ENCODE results near the gene HACD2. TPM values are rescaled to one million over a fixed set of nuclear protein-coding genes. Genes with fewer than 3 reads are reported as not detected.

The HACD2 gene
- total RNA-seq, 1 donor from 2014 or later = 35.9 TPM

- Histone ChIP-seq H4K20me1 (ENCODE audit: low read depth) (no peaks in the 10 kb centered on the region), H3K36me3 (no peaks in the 10 kb centered on the region), H3K9ac (no peak overlapping the region), H3F3A (ENCODE audit: low read depth) (no peaks in the 10 kb centered on the region), H3K4me2 (no peak overlapping the region), H3K4me1 (no peaks in the 10 kb centered on the region), H3K4me3 (no peak overlapping the region), H3K9me3 (ENCODE audit: low read depth) (no peaks in the 10 kb centered on the region), H3K79me2 (ENCODE audit: low read depth) (no peaks in the 10 kb centered on the region), H3K27me3 (no peaks in the 10 kb centered on the region), H3K27ac (no peak overlapping the region), H2AFZ (replicated peaks) (no peak overlapping the region)
- Mint-ChIP-seq H3K4me1 (peaks cover 6% of the 10 kb centered on the region), H3K27me3 (ENCODE audit: insufficient read depth, low read depth) (no peaks in the 10 kb centered on the region), H3K9me3 (no peaks in the 10 kb centered on the region), H3K36me3 (no peaks in the 10 kb centered on the region), H3K4me3 (no peak overlapping the region), H3K27ac (no peak overlapping the region)
- no peak for DNase-seq (ENCODE audit: low spot score)
- TF ChIP-seq EZH2phosphoT487 (IDR thresholded peaks at IDR 0.05) (no peak), EZH2 (IDR thresholded peaks at IDR 0.05) (no peak), CTCF (IDR thresholded peaks at IDR 0.05) (no peak)
Measured at GRCh38 chr3:123536153-123536895, 48.5 kb downstream of the HACD2 start.

DNA sequence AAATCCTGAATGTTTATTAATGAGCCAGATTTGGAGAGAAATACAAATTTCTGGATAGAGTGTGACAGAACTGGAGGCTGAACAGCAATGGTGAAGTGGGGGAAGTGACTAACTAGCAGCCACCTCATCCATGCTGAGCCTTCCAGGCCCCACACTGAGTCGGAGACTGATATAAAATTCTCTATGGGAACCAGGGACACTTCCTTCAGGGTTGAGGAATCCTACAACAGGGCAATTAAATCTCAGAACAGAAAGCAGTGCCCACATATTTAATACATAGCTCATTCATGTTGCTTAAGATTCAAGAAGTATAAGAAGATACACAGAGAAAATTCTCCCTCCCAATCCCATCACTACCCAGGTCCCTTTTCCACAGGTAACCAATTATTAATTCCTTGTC lies 49.3 kb downstream of the HACD2 start:
- H3K4me1 Mint-ChIP-seq = peaks cover 6% of the 10 kb centered on the region
- H3K27me3 Mint-ChIP-seq (ENCODE audit: insufficient read depth, low read depth) = no peaks in the 10 kb centered on the region
- Histone ChIP-seq H3K9me3 (ENCODE audit: low read depth) (no peaks in the 10 kb centered on the region), H3F3A (ENCODE audit: low read depth) (no peaks in the 10 kb centered on the region), H3K9ac (no peak overlapping the region), H3K27me3 (no peaks in the 10 kb centered on the region), H3K4me3 (no peak overlapping the region), H3K4me2 (no peak overlapping the region), H2AFZ (replicated peaks) (no peak overlapping the region), H3K36me3 (no peaks in the 10 kb centered on the region), H3K4me1 (no peaks in the 10 kb centered on the region), H3K79me2 (ENCODE audit: low read depth) (no peaks in the 10 kb centered on the region), H3K27ac (no peak overlapping the region), H4K20me1 (ENCODE audit: low read depth) (no peaks in the 10 kb centered on the region)
- no peak overlapping the region for H3K4me3 Mint-ChIP-seq
- TF ChIP-seq CTCF (IDR thresholded peaks at IDR 0.05) (no peak), EZH2 (IDR thresholded peaks at IDR 0.05) (no peak), EZH2phosphoT487 (IDR thresholded peaks at IDR 0.05) (no peak)
- no peak for DNase-seq (ENCODE audit: low spot score)
- no peaks in the 10 kb centered on the region for H3K9me3 Mint-ChIP-seq
- H3K36me3 Mint-ChIP-seq = no peaks in the 10 kb centered on the region
- H3K27ac Mint-ChIP-seq = no peak overlapping the region

GRCh38 chr3:123534264-123534663 lies 50.6 kb downstream of the HACD2 start:
- no peak overlapping the region for H3K4me3 ChIP-seq
- H3K9ac ChIP-seq = no peak overlapping the region
- H3K79me2 ChIP-seq (ENCODE audit: low read depth) = no peaks in the 10 kb centered on the region
- no peaks in the 10 kb centered on the region for H3F3A ChIP-seq (ENCODE audit: low read depth)
- no peaks in the 10 kb centered on the region for H4K20me1 ChIP-seq (ENCODE audit: low read depth)
- no peaks in the 10 kb centered on the region for H3K9me3 ChIP-seq (ENCODE audit: low read depth)
- H3K36me3 Mint-ChIP-seq = no peaks in the 10 kb centered on the region
- no peak overlapping the region for H3K4me2 ChIP-seq
- no peaks in the 10 kb centered on the region for H3K27me3 Mint-ChIP-seq (ENCODE audit: insufficient read depth, low read depth)
- no peak overlapping the region for H2AFZ ChIP-seq (replicated peaks)
- DNase-seq (ENCODE audit: low spot score) = no peak
- no peaks in the 10 kb centered on the region for H3K36me3 ChIP-seq
- TF ChIP-seq EZH2phosphoT487 (IDR thresholded peaks at IDR 0.05) = no peak
- TF ChIP-seq EZH2 (IDR thresholded peaks at IDR 0.05) = no peak
- no peak for TF ChIP-seq CTCF (IDR thresholded peaks at IDR 0.05)
- no peak overlapping the region for H3K27ac ChIP-seq
- H3K4me1 ChIP-seq = no peaks in the 10 kb centered on the region
- H3K4me1 Mint-ChIP-seq = peaks cover 6% of the 10 kb centered on the region
- no peaks in the 10 kb centered on the region for H3K27me3 ChIP-seq
- no peak overlapping the region for H3K4me3 Mint-ChIP-seq
- no peak overlapping the region for H3K27ac Mint-ChIP-seq
- H3K9me3 Mint-ChIP-seq = no peaks in the 10 kb centered on the region
